ENCODE data around the gene CILP2. TPM values are rescaled to one million over a fixed set of nuclear protein-coding genes. Genes with fewer than 3 reads are reported as not detected.

CILP2 gene
- total RNA-seq, 4 donors from 2014 or later: 0.19 to 0.27 TPM; not detected in 2

DNA sequence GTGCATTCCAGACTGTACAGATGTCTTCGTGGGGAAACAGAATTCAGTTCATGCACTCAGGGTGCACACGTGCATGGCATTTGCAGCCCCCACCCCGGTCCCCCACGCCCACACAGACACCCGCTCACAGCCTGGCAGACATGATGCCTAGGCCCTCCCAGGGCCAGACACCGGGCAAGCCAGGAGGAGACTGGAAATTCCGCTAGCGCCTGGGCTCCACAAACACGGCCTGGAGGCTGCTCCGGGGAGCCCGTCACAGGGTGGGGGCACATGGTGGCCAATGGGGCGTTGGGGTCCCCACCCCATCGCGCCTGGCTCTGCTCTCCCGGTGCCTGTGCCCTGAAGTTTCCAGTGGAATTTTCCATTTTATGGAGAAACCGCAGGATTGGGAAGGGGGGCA lies 3.6 kb downstream of the CILP2 start:
- Histone ChIP-seq H3K4me1 (peaks cover 0 to 46% (median 22%) of the 10 kb centered on the region in 3 donors), H3K27ac (no peak overlapping the region), H3K36me3 (no peaks in the 10 kb centered on the region), H3K9me3 (peaks cover 0 to 6% (median 0%) of the 10 kb centered on the region in 3 donors), H3K4me3 (no peak overlapping the region), H3K27me3 (peaks cover 94% of the 10 kb centered on the region)
- 100% methylated on average over 1 of the region's 16 CpGs; no CpG with 5 or more reads in 1 of the 2 donors for WGBS, 2 donors (ENCODE audit: low coverage in 1 of 2)
- ATAC-seq: no peak
- TF ChIP-seq, protein P1, sequence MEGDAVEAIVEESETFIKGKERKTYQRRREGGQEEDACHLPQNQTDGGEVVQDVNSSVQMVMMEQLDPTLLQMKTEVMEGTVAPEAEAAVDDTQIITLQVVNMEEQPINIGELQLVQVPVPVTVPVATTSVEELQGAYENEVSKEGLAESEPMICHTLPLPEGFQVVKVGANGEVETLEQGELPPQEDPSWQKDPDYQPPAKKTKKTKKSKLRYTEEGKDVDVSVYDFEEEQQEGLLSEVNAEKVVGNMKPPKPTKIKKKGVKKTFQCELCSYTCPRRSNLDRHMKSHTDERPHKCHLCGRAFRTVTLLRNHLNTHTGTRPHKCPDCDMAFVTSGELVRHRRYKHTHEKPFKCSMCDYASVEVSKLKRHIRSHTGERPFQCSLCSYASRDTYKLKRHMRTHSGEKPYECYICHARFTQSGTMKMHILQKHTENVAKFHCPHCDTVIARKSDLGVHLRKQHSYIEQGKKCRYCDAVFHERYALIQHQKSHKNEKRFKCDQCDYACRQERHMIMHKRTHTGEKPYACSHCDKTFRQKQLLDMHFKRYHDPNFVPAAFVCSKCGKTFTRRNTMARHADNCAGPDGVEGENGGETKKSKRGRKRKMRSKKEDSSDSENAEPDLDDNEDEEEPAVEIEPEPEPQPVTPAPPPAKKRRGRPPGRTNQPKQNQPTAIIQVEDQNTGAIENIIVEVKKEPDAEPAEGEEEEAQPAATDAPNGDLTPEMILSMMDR (IDR thresholded peaks at IDR 0.05): no peak
- TF ChIP-seq EP300 (IDR thresholded peaks at IDR 0.05) (no peak), POLR2A (IDR thresholded peaks at IDR 0.05) (no peak), POLR2AphosphoS5 (IDR thresholded peaks at IDR 0.05) (no peak)

DNA sequence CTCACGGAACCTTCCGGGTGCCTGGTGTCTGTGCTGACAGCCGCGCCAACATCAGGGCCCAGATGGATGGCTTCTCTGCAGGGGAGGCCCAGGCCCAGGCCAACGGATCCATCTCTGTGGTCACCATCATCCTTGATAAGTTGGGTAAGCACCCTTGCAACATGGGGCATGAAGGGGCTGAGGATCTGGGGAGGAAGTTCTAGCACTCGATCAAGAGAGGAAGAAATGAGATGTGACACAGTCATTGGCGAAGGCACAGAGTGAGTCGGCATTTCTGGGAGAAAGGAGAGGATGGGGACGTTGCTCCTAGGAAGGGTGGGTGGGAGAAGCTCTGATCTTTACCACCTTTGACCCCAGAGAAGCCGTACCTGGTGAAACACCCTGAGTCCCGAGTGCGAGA lies 4.4 kb downstream of the CILP2 start:
- Histone ChIP-seq H3K4me3 (no peak overlapping the region), H3K27me3 (peaks cover 100% of the 10 kb centered on the region), H3K36me3 (no peaks in the 10 kb centered on the region), H3K4me1 (peaks cover 0 to 40% (median 22%) of the 10 kb centered on the region in 3 donors), H3K9me3 (peaks cover 0 to 6% (median 0%) of the 10 kb centered on the region in 3 donors), H3K27ac (no peak overlapping the region)
- ATAC-seq: no peak
- WGBS, 2 donors (ENCODE audit: low coverage in 1 of 2): 71 to 83% methylated on average over 2 to 4 of the region's 12 CpGs
- no peak for TF ChIP-seq POLR2AphosphoS5 (IDR thresholded peaks at IDR 0.05)
- no peak for TF ChIP-seq EP300 (IDR thresholded peaks at IDR 0.05)
- TF ChIP-seq, protein P1 (IDR thresholded peaks at IDR 0.05): no peak
- TF ChIP-seq POLR2A (IDR thresholded peaks at IDR 0.05): no peak

DNA sequence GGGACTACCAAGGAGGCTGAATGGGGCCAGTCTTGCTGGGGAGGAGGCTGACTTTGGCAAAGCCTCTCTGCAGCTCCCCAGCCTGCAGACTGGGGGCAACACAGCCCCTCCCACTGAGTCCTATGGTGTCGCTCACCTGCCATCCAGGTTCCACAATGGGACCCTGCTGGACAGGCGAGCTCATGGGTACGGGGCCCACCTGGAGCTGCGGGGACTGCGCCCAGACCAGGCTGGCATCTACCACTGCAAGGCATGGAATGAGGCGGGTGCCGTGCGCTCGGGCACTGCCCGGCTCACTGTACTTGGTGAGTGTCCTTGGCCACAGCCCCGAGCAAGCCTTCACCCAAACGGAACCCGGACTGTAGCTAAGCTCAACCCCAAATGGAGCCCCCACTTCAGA lies 5.0 kb downstream of the CILP2 start:
- H3K9me3 ChIP-seq: peaks cover 0 to 6% (median 0%) of the 10 kb centered on the region in 3 donors
- H3K27me3 ChIP-seq: peaks cover 100% of the 10 kb centered on the region
- no peak overlapping the region for H3K27ac ChIP-seq
- no peak for ATAC-seq
- no peak overlapping the region for H3K4me3 ChIP-seq
- H3K4me1 ChIP-seq: peaks cover 0 to 34% (median 20%) of the 10 kb centered on the region in 3 donors
- H3K36me3 ChIP-seq: no peaks in the 10 kb centered on the region
- WGBS, 2 donors (ENCODE audit: low coverage in 1 of 2): no CpG with 5 or more reads among the region's 13 CpGs
- TF ChIP-seq POLR2A (IDR thresholded peaks at IDR 0.05) (no peak), EP300 (IDR thresholded peaks at IDR 0.05) (no peak), POLR2AphosphoS5 (IDR thresholded peaks at IDR 0.05) (no peak)
- TF ChIP-seq, protein P1 (IDR thresholded peaks at IDR 0.05): no peak

DNA sequence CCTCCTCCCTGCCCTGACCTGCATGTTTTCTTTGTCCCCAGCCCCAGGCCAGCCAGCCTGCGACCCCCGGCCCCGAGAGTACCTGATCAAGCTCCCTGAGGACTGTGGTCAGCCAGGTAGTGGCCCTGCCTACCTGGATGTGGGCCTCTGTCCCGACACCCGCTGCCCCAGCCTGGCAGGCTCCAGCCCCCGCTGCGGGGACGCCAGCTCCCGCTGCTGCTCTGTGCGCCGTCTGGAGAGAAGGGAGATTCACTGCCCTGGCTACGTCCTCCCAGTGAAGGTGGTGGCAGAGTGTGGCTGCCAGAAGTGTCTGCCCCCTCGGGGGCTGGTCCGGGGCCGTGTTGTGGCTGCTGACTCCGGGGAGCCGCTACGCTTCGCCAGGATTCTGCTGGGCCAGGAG lies 5.6 kb downstream of the CILP2 start:
- WGBS, 2 donors (ENCODE audit: low coverage in 1 of 2): 100% methylated on average over 8 of the region's 19 CpGs; no CpG with 5 or more reads in 1 of the 2 donors
- peaks cover 0 to 29% (median 14%) of the 10 kb centered on the region in 3 donors for H3K4me1 ChIP-seq
- TF ChIP-seq POLR2AphosphoS5 (IDR thresholded peaks at IDR 0.05): no peak
- no peak for TF ChIP-seq EP300 (IDR thresholded peaks at IDR 0.05)
- no peak for TF ChIP-seq POLR2A (IDR thresholded peaks at IDR 0.05)
- TF ChIP-seq, protein P1 (IDR thresholded peaks at IDR 0.05): no peak
- no peak overlapping the region for H3K4me3 ChIP-seq
- peaks cover 100% of the 10 kb centered on the region for H3K27me3 ChIP-seq
- no peaks in the 10 kb centered on the region for H3K36me3 ChIP-seq
- no peak overlapping the region for H3K27ac ChIP-seq
- peaks cover 0 to 6% (median 0%) of the 10 kb centered on the region in 3 donors for H3K9me3 ChIP-seq
- ATAC-seq: no peak

DNA sequence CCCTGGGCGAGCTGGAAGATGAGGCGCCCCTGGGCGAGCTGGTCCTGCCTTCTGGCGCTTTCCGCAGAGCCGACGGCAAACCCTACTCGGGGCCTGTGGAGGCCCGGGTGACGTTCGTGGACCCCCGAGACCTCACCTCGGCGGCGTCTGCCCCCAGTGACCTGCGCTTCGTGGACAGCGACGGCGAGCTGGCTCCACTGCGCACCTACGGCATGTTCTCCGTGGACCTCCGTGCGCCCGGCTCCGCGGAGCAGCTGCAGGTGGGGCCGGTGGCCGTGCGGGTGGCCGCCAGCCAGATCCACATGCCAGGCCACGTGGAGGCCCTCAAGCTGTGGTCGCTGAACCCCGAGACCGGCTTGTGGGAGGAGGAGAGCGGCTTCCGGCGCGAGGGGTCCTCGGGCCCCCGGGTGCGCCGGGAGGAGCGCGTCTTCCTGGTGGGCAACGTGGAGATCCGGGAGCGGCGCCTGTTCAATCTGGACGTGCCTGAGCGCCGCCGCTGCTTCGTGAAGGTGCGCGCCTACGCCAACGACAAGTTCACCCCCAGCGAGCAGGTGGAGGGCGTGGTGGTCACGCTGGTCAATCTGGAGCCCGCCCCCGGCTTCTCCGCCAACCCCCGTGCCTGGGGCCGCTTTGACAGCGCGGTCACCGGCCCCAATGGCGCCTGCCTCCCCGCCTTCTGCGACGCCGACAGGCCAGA lies 6.3 kb downstream of the CILP2 start:
- Histone ChIP-seq H3K4me1 (peaks cover 0 to 25% (median 13%) of the 10 kb centered on the region in 3 donors), H3K27ac (no peak overlapping the region), H3K4me3 (no peak overlapping the region), H3K36me3 (no peaks in the 10 kb centered on the region), H3K9me3 (peaks cover 0 to 6% (median 0%) of the 10 kb centered on the region in 3 donors), H3K27me3 (peaks cover 100% of the 10 kb centered on the region)
- no peak for ATAC-seq
- 87% methylated on average over 3 of the region's 75 CpGs; no CpG with 5 or more reads in 1 of the 2 donors for WGBS, 2 donors (ENCODE audit: low coverage in 1 of 2)
- no peak for TF ChIP-seq POLR2A (IDR thresholded peaks at IDR 0.05)
- TF ChIP-seq, protein P1 (IDR thresholded peaks at IDR 0.05): no peak
- TF ChIP-seq EP300 (IDR thresholded peaks at IDR 0.05): no peak
- TF ChIP-seq POLR2AphosphoS5 (IDR thresholded peaks at IDR 0.05): no peak
